ENCODE data around the gene SERPINA1. TPM values are rescaled to one million over a fixed set of nuclear protein-coding genes. Genes with fewer than 3 reads are reported as not detected.

The SERPINA1 gene
- total RNA-seq, 1 donor from 2014 or later, result 1,017 TPM

DNA sequence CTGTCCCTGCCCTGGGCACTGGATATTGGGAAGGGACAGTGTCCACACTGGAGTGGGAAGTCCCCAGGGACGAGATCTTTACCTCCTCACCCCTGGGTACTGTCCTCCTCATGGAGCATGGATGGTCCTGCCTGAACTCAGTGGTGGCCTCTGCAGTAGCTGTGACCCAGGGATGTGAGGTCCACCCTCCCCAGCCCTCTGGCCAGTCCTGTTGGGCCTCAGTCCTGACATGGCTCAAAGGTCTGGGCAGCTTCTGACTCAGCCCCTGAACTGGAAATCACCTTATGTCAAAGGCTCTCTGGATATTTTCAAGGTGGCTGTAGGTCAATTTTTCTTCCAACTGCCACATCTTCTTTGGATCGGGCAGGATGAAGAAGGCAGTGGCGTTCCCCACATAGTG lies 24.4 kb downstream of the SERPINA1 start:
- no peak overlapping the region for H3K27ac ChIP-seq
- H3K27me3 ChIP-seq, result no peaks in the 10 kb centered on the region
- no peak overlapping the region for H3K4me3 ChIP-seq
- H3K36me3 ChIP-seq, result no peaks in the 10 kb centered on the region
- intact Hi-C loops (cut with DNase I), result no loop called here
- H3K9me3 ChIP-seq, result no peaks in the 10 kb centered on the region
- TF ChIP-seq, protein P1, sequence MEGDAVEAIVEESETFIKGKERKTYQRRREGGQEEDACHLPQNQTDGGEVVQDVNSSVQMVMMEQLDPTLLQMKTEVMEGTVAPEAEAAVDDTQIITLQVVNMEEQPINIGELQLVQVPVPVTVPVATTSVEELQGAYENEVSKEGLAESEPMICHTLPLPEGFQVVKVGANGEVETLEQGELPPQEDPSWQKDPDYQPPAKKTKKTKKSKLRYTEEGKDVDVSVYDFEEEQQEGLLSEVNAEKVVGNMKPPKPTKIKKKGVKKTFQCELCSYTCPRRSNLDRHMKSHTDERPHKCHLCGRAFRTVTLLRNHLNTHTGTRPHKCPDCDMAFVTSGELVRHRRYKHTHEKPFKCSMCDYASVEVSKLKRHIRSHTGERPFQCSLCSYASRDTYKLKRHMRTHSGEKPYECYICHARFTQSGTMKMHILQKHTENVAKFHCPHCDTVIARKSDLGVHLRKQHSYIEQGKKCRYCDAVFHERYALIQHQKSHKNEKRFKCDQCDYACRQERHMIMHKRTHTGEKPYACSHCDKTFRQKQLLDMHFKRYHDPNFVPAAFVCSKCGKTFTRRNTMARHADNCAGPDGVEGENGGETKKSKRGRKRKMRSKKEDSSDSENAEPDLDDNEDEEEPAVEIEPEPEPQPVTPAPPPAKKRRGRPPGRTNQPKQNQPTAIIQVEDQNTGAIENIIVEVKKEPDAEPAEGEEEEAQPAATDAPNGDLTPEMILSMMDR (IDR thresholded peaks at IDR 0.05), result no peak
- ATAC-seq (no peak), DNase-seq (peak; percentile 29)
- no peaks in the 10 kb centered on the region for H3K4me1 ChIP-seq

DNA sequence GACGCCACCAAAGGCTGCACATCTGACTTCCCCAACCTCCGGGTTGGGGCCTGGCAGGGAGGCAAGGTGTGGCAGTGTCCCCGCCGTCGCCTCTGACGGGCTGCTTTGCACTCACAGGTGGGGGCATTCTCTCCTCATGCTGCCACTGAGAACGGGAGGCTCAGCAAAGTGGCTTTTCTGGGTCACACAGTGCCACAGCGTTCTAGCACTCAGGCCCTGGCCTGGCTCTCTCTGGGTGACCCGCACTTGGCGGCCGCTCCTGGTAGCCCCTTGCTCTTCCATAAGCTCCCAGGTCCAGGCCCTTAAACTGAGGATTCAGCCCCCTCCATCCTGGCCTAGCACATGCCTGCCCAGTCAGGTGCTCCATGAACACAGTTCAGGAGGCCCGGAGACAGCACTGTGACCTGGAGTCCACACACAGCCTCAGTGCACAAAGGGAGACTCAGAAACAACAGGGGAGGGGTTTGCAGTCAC lies 25.2 kb downstream of the SERPINA1 start:
- intact Hi-C loops (cut with DNase I), result no loop called here
- TF ChIP-seq, protein P1 (IDR thresholded peaks at IDR 0.05), result no peak
- Histone ChIP-seq H3K4me3 (no peak overlapping the region), H3K9me3 (no peaks in the 10 kb centered on the region), H3K4me1 (no peaks in the 10 kb centered on the region), H3K27ac (no peak overlapping the region), H3K36me3 (no peaks in the 10 kb centered on the region), H3K27me3 (no peaks in the 10 kb centered on the region)
- DNase-seq (no peak), ATAC-seq (no peak)

DNA sequence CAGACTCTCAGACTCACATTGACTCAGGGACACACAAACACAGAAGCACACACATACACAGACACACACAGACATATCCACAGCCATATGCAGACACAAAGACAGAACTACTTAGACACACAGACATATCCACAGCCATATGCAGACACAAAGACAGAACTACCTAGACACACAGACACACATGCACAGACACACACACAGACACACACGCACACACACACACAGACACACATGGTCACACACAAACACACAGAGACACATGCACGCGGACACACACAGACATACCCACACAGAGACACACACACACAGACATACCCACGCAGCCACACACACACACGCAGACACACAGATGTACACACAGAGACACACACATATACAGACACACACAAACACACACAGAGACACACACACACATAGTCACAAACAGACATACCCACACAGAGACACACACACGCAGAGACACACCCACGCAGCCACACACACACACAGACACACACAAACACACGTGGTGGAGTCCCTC lies 25.7 kb downstream of the SERPINA1 start:
- ATAC-seq (no peak), DNase-seq (no peak)
- TF ChIP-seq, protein P1 (IDR thresholded peaks at IDR 0.05), result no peak
- no peaks in the 10 kb centered on the region for H3K4me1 ChIP-seq
- H3K36me3 ChIP-seq, result no peaks in the 10 kb centered on the region
- intact Hi-C loops (cut with DNase I), result no loop called here
- H3K27me3 ChIP-seq, result no peaks in the 10 kb centered on the region
- H3K4me3 ChIP-seq, result no peak overlapping the region
- H3K27ac ChIP-seq, result no peak overlapping the region
- no peaks in the 10 kb centered on the region for H3K9me3 ChIP-seq

DNA sequence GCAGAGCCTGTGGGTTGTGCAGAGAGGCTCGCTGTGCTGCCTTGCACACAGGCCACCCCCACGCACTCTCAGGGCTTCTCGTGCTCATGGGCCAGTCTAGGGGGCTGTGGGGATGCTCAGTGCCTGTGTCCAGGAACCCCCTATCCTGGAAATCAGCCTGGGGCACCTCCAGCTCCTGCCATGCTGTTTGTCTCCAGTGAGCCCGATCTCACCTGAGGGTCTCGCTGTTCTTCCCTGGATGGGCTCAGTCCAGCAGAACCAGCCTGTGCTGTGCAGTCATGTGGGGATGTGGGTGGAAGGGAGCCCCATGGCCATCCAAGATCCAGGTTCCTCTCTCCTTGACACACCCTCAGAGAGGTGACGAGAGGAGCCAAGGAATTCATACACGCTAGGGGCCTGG lies 26.7 kb downstream of the SERPINA1 start:
- ATAC-seq (no peak), DNase-seq (no peak)
- no peak overlapping the region for H3K4me3 ChIP-seq
- TF ChIP-seq, protein P1 (IDR thresholded peaks at IDR 0.05), result no peak
- intact Hi-C loops (cut with DNase I), result no loop called here
- H3K27me3 ChIP-seq, result no peaks in the 10 kb centered on the region
- H3K9me3 ChIP-seq, result no peaks in the 10 kb centered on the region
- H3K4me1 ChIP-seq, result no peaks in the 10 kb centered on the region
- no peak overlapping the region for H3K27ac ChIP-seq
- no peaks in the 10 kb centered on the region for H3K36me3 ChIP-seq

DNA sequence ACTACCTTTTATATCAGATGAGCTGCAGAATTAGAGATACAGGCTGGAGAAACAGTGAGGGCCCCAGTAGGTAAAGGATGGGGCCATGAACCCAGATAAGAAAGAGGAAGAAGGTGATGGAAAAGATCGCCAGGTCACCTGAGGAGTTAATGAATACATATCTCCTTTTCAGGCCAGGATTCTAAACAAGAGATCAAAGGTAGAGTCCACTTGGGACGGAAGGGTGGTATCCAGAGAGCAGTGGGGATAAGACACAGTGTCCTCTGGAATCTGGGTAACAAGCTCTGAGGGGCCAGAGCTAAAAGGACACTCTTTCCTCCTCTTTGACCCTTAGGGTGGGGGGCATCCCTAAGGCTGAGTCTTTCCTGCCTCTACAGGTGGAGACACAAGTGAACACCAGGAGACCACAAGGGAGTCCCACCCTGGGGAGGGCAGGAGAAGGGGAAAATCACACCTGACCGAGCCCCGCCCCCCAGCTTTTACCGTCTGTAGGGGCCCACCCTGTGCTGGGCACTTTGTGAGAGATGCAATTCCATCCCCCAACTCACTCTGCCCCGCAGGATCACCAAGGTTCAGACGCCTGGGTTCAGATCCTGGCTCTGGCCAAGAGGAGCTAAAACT lies 27.3 kb downstream of the SERPINA1 start:
- DNase-seq (no peak), ATAC-seq (no peak)
- H3K36me3 ChIP-seq, result no peaks in the 10 kb centered on the region
- H3K27me3 ChIP-seq, result no peaks in the 10 kb centered on the region
- intact Hi-C loops (cut with DNase I), result no loop called here
- no peaks in the 10 kb centered on the region for H3K4me1 ChIP-seq
- H3K4me3 ChIP-seq, result no peak overlapping the region
- no peaks in the 10 kb centered on the region for H3K9me3 ChIP-seq
- H3K27ac ChIP-seq, result no peak overlapping the region
- TF ChIP-seq, protein P1 (IDR thresholded peaks at IDR 0.05), result no peak

Measured in upper lobe of right lung (tissue), 1 donor.